GM12891 (cell line): ENCODE data around the gene BMPR1A.

Experiments
- DNase-seq: peaks from one replicate; pipeline ENCODE4 v3.0.0; 2011; ENCODE audit warnings: low spot score; ENCODE audit not compliant: insufficient read length
- FAIRE-seq: peaks from 2 replicates; lab custom pipeline; 2011; peaks lifted over from hg19 to GRCh38; lab: Jason Lieb, UNC
- PAX5 ChIP-seq: IDR thresholded peaks from 2 replicates; pipeline ENCODE4 v1.6.1; 2011; ENCODE audit warnings: low read length, moderate library complexity, mild to moderate bottlenecking; ENCODE audit not compliant: insufficient read depth, severe bottlenecking
- POLR2A ChIP-seq: IDR thresholded peaks from 2 replicates; pipeline ENCODE4 v1.6.1; 2011; ENCODE audit warnings: low read depth, low read length, control low read depth
- POLR2AphosphoS5 ChIP-seq: IDR thresholded peaks from 2 replicates; pipeline ENCODE4 v1.6.1; 2011; ENCODE audit warnings: low read depth, low read length, control low read depth
- POU2F2 ChIP-seq: IDR thresholded peaks from 2 replicates; pipeline ENCODE4 v1.6.1; 2011; ENCODE audit warnings: low read depth, mild to moderate bottlenecking, control low read depth, low read length, moderate library complexity
- SPI1 ChIP-seq: IDR thresholded peaks from 2 replicates; pipeline ENCODE4 v1.6.1; 2011; ENCODE audit warnings: low read depth, low read length, control low read depth
- TAF1 ChIP-seq: IDR thresholded peaks from 2 replicates; pipeline ENCODE4 v1.6.1; 2011; ENCODE audit warnings: low read depth, low read length, control low read depth

The BMPR1A gene

GRCh38 chr10:86957471-86958115 lies 201.2 kb downstream of the BMPR1A start, which contains the start of gene MMRN2:
TSS of gene MMRN2 (minus strand) at chr10:86957615. CDS start at chr10:86957541, 74 bp downstream.
- FAIRE-seq: no peak
- no peak for DNase-seq
- TF ChIP-seq TAF1: no peak
- no peak for TF ChIP-seq POU2F2
- no peak for TF ChIP-seq POLR2A
- TF ChIP-seq PAX5: no peak
- peak; percentile 54 for TF ChIP-seq SPI1

DNA sequence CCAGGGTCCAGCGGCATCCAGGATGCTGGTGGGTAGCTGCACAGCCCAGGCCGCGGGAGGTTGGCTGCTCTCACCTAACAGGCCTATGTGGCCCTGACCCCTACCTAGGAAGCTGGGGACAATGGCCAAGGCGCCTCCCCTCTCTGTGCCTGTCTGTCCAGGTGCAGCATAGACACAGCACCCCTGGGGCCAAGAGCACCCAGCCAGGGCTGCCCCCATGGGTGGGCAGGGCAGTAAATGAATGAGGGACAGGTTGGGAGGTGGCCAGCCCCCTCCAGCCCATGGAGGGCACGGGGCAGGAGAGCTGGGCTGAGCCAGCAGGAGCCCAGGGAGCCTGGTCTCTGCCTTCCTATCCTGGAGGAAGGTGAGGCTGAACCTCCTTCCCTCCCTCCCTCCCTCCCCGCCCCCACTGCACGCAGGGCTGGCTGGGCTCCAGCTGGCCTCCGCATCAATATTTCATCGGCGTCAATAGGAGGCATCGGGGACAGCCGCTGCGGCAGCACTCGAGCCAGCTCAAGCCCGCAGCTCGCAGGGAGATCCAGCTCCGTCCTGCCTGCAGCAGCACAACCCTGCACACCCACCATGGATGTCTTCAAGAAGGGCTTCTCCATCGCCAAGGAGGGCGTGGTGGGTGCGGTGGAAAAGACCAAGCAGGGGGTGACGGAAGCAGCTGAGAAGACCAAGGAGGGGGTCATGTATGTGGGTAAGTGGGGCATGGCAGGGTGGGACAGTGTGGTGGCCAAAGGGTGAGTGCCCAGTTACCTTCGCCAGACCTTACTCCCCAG lies 201.9 kb downstream of the BMPR1A start, which contains the start of gene SNCG:
Gene SNCG (plus strand): TSS at position 484 of the 785 bp plus-strand sequence. CDS start 99 bp downstream, at position 583.
- TF ChIP-seq POLR2AphosphoS5: no peak
- TF ChIP-seq PAX5: no peak
- no peak for TF ChIP-seq POU2F2
- no peak for TF ChIP-seq POLR2A
- TF ChIP-seq SPI1: no peak
- TF ChIP-seq TAF1: no peak
- no peak for DNase-seq
- FAIRE-seq: no peak

DNA sequence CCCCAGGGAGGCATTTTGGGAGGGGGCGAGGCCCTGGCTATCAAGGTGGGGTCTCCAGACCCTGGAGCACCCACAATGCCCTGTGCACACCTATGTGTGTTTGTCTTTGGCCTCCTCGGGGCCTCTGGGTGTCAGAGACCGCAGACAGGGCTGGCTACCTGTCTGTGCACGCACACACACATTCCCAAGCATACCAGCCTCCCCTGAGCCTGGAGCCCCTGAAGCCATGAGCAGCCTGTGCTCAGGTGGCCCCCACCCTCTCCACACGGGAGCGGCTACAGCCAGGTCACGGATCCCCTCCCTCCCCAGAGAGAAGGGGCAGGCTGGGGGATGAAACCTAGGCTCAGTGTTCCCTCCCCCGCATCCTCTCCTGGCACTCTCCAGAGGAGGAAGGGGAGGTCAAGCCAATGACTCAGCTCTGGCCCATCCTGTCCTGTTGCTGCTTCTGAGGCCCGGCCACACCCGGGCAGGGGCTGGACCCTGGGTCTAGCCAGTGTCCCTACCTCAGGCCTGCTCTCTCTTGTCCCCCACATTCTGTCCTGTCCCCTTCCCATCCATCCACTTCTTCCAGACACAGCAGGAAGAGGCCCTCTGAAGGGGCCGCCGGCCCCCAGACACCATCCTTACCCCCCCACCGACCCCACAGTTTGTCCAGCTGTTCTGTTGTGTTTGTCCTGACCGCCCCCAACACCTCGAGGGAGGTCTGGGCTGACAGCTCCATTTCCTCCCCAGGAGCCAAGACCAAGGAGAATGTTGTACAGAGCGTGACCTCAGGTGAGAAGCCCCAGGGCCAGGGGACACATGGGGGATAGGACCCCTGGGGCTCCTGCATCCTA lies 202.7 kb downstream of the BMPR1A start:
- FAIRE-seq: no peak
- no peak for TF ChIP-seq TAF1
- DNase-seq: no peak

DNA sequence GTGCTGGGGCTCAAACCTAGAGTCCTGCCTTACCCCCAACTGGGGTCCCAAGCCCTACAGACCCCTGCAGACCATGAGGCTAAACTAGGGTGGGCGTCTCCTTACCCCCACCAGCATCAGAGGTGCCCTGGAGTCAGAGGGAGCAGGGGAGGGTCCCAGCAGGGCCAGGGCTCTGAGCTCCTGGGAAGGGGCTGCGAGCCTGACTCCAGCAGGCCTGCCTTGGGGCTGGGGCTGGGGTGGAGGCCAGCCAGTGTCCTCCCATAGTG lies 203.3 kb downstream of the BMPR1A start:
- FAIRE-seq: no peak
- no peak for TF ChIP-seq SPI1
- TF ChIP-seq POLR2A: no peak
- no peak for TF ChIP-seq POLR2AphosphoS5
- no peak for TF ChIP-seq TAF1
- TF ChIP-seq POU2F2: no peak
- TF ChIP-seq PAX5: no peak
- DNase-seq: no peak

- DNase-seq (peak; percentile 86), FAIRE-seq (peak; percentile 99)
- TF ChIP-seq SPI1: no peak
- TF ChIP-seq POU2F2: 0 out of 2 replicates have a peak, but pooled peaks have one; percentile 39
Measured at GRCh38 chr10:86960003-86960862, 203.8 kb downstream of the BMPR1A start.

DNA sequence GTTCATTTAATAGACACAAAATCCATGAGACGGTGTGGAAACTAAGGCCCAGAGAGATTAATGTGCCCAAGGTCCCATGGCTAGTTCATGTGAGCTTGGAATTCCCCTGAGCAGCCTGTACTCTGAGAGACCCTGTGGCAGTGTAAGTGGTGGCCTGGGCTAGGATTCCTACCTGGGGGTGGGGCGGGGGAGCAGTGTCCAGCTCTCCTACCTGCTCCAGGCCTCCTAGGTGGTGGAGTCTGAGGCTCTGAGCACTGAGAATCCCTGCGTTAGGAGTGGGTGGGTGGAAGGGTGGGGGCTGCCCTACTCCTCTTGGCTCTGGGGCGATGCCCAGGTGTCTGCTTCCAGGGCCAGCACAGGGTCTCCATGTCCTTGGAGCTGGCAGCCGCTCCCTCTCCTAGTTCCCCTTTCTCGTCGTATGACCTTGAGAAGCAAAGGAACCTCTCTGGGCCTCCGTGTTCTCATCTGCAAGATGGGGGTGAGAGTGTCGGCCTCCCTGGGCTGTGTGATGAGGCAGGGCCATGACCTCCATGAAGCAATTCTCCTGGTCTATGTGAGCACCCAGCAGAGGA lies 204.5 kb downstream of the BMPR1A start:
- DNase-seq (no peak), FAIRE-seq (no peak)
- no peak for TF ChIP-seq POU2F2
- no peak for TF ChIP-seq PAX5
- no peak for TF ChIP-seq SPI1
- TF ChIP-seq TAF1: no peak
- TF ChIP-seq POLR2AphosphoS5: no peak
- TF ChIP-seq POLR2A: no peak

GRCh38 chr10:86961481-86962091 lies 205.2 kb downstream of the BMPR1A start:
- TF ChIP-seq TAF1: no peak
- TF ChIP-seq PAX5: no peak
- no peak for TF ChIP-seq POU2F2
- TF ChIP-seq POLR2AphosphoS5: no peak
- TF ChIP-seq POLR2A: no peak
- TF ChIP-seq SPI1: no peak
- DNase-seq (no peak), FAIRE-seq (no peak)
